Panc1 (cell line): ENCODE results near the gene TOR2A.

Experiments
- POLR2AphosphoS5 ChIP-seq: IDR thresholded peaks from 2 replicates; pipeline ENCODE4 v1.6.1; 2012; ENCODE audit warnings: mild to moderate bottlenecking, low read depth, low read length, moderate library complexity
- SIN3A ChIP-seq: IDR thresholded peaks from 2 replicates; pipeline ENCODE4 v1.6.1; 2012; ENCODE audit warnings: low read depth, mild to moderate bottlenecking, low read length, moderate library complexity, borderline replicate concordance; ENCODE audit not compliant: insufficient read depth
- TCF7L2 ChIP-seq: IDR thresholded peaks from 2 replicates; pipeline ENCODE4 v1.6.1; 2011; ENCODE audit warnings: mild to moderate bottlenecking, low read depth, low read length, inconsistent platforms
- TF ChIP-seq, protein P1 (sequence below): fragments of 450-650 bp; IDR thresholded peaks from 2 replicates; pipeline ENCODE4 v1.5.1; 2017; ENCODE audit warnings: mild to moderate bottlenecking
- TF ChIP-seq, protein P2 (sequence below), 2 experiments: IDR thresholded peaks; 2 replicates each; pipeline ENCODE4 v1.6.1; 2011 to 2012; ENCODE audit warnings: low read depth in 2 of 2, control low read depth in 1 of 2, low read length in 1 of 2, mild to moderate bottlenecking in 1 of 2, moderate library complexity in 1 of 2; ENCODE audit not compliant: insufficient read depth in 1 of 2

- TF ChIP-seq, protein P1, sequence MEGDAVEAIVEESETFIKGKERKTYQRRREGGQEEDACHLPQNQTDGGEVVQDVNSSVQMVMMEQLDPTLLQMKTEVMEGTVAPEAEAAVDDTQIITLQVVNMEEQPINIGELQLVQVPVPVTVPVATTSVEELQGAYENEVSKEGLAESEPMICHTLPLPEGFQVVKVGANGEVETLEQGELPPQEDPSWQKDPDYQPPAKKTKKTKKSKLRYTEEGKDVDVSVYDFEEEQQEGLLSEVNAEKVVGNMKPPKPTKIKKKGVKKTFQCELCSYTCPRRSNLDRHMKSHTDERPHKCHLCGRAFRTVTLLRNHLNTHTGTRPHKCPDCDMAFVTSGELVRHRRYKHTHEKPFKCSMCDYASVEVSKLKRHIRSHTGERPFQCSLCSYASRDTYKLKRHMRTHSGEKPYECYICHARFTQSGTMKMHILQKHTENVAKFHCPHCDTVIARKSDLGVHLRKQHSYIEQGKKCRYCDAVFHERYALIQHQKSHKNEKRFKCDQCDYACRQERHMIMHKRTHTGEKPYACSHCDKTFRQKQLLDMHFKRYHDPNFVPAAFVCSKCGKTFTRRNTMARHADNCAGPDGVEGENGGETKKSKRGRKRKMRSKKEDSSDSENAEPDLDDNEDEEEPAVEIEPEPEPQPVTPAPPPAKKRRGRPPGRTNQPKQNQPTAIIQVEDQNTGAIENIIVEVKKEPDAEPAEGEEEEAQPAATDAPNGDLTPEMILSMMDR = no peak
- TF ChIP-seq TCF7L2 (no peak), SIN3A (no peak), POLR2AphosphoS5 (no peak)
- TF ChIP-seq, protein P2, sequence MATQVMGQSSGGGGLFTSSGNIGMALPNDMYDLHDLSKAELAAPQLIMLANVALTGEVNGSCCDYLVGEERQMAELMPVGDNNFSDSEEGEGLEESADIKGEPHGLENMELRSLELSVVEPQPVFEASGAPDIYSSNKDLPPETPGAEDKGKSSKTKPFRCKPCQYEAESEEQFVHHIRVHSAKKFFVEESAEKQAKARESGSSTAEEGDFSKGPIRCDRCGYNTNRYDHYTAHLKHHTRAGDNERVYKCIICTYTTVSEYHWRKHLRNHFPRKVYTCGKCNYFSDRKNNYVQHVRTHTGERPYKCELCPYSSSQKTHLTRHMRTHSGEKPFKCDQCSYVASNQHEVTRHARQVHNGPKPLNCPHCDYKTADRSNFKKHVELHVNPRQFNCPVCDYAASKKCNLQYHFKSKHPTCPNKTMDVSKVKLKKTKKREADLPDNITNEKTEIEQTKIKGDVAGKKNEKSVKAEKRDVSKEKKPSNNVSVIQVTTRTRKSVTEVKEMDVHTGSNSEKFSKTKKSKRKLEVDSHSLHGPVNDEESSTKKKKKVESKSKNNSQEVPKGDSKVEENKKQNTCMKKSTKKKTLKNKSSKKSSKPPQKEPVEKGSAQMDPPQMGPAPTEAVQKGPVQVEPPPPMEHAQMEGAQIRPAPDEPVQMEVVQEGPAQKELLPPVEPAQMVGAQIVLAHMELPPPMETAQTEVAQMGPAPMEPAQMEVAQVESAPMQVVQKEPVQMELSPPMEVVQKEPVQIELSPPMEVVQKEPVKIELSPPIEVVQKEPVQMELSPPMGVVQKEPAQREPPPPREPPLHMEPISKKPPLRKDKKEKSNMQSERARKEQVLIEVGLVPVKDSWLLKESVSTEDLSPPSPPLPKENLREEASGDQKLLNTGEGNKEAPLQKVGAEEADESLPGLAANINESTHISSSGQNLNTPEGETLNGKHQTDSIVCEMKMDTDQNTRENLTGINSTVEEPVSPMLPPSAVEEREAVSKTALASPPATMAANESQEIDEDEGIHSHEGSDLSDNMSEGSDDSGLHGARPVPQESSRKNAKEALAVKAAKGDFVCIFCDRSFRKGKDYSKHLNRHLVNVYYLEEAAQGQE (IDR thresholded peaks at IDR 0.05; ENCODE audit: insufficient read depth in 1 of 2, low read depth in 2 of 2, low read length in 1 of 2) = no peak
Observed at GRCh38 chr9:127762111-127762676, 27.1 kb upstream of the TOR2A start.
